GM21723 (cell line): Measurements from ENCODE around the gene SLIT1.
"Not testable (repeated sequence)": the region's sequence is repeated elsewhere in the genome, so short reads cannot be mapped to it uniquely, and the experiment has no call there.

Experiments used
- ATAC-seq: cut with Tn5 transposase; IDR thresholded peaks from one replicate; pipeline ENCODE4 v1.9.1; 2021; ENCODE audit warnings: mild to moderate bottlenecking, moderate library complexity; ENCODE audit not compliant: unreplicated experiment

Gene SLIT1

DNA sequence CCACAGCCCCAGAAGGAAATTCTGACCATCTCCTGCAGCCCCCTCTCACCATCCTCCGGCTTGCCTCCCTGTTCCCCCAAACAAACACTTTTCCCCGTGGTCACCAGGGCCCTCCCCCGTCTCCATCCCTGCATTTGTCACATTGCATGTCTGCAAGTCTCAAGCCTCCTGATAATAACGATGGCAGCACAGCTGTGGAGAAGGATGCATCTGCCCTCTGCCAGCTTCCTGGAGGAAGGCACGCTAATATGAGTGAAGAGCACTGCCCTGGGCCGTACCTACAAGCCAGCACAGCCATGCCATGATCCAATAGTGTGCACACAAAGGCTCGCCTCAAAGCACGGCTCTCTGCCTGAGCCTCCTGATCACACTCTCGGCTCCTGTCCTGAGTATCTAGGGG, 98.5 kb downstream of the SLIT1 start:
- ATAC-seq = no peak

DNA sequence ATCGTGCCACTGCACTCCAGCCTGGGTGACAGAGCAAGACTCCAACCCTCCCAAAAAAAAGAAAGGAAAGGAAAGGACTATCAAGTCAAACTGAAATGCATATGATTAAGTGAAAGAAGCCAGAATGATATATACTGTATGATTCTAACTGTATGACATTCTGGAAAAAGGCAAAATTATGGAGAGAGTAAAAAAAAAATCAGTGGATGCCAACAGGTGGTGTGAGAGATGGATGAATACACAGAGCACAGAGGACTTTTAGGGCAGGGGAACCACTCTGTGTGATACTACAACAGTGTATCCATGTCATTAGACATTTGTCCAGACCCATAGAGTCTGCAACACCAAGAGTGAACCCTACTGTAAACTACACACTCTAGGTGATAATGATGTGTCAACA, 99.2 kb downstream of the SLIT1 start:
- ATAC-seq = no peak

- ATAC-seq = no peak
These were observed 102.4 kb downstream of the SLIT1 start for GRCh38 chr10:97083228-97083829.

GRCh38 chr10:97082575-97082974, 103.2 kb downstream of the SLIT1 start:
- not testable (repeated sequence) for ATAC-seq

DNA sequence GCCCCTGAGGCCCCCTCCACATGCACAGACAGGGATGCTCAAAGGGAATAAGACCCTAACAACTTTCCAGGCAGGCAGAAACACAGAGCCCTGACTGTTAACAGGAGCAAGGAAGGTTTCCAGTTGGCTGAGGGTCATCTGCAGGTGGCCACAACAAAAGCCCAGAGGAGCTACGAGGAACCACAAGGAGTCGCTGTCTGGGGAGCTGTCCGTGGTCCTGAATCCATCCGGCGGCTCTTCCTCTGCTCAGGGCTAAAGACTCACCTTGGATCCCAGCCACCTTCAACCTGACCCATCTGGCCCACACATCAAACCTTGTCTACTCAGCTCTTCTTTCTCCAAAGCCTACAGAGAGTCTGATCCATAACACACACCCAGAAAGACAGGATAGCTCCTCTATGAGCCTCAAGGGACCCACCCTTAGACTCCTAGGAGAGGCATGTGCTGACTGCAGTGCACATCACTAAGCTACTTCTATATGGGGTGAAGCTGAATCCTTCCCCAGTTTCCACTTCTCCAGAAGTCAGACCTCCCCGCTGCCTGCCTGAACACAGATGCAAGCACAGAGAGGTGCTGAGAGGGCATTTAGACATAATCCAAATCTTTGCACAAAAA, 104.0 kb downstream of the SLIT1 start:
- ATAC-seq = no peak

DNA sequence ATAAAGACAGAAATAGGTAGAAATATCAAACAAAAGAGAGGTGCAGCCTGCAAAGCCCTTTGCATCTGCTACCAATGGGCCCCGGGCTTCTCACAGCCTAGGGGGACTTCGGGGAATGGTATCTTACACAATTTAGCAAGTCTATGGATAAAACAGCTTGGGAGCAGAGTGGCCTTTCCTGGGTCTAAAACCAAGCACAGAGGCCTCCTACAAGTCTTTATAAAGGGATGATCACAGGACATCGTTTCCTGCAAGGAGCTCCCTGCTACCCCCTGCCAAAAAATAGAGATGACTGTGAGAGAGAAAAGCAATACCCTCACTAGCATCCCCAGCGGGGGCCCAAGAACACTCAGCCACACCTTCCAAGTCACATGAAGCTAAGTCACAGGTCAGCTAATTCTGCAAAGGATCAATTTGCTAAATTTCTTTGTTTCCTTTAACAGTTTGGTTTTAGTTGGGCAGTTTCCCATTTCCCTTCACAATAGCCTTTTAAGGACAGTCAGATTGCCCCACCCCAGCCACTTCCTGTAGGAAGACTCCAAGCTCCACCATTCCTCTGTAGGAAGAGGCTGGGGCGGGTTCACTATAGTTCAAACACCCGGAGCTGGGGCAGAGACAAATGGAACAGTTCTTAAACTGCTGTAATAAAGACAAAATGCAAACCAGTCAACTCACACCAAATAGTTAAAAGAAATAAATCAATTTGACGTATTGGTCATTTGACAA, 105.5 kb downstream of the SLIT1 start:
- no peak for ATAC-seq

DNA sequence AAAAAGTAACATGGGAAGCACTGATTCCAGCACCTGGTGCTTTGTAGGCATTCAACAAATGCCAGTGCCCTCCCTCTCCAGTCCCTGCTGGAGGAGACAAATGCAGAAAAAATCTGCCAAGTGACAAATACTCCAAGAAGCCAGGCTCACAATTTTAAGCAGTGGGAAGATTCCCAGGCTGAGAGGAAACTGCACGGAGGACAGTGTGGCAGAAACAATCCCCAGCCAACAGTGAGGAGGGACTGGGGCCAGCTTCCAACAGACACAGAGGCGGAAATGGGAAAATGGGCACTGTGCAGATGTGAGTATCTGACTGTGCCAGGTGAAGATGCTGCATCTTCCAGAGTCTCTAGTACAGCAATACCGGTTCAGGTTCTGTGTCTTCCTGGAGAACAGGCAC, 106.3 kb downstream of the SLIT1 start:
- ATAC-seq = no peak

DNA sequence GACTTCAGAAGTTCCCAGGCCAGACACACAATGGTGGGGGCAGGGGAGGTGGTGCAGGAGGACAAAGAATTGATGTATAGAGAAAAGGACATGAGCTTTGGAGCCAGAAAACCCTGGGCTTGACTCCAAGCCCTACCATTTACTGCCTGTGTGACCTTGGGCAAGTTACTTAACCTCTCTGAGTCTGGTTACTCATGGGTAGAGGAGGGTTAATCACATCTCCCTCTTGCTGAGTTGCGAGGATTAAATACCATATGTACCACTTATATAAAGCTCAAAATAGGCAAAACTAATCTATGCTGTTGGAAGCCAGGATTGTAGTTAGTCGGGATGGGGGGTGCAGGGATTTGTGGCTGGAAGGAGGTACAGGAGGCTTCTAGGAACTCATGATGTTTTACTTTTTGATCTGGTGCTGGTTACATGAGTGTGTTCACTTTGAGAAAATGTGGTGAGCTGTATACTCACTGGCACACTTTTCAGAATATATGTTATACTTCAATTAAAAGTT, 106.8 kb downstream of the SLIT1 start:
- ATAC-seq = no peak

- ATAC-seq = no peak
These were observed 107.4 kb downstream of the SLIT1 start for GRCh38 chr10:97078261-97078937.

- no peak for ATAC-seq
These were observed 109.0 kb downstream of the SLIT1 start for GRCh38 chr10:97076781-97077180.

- ATAC-seq = no peak
These were observed 109.7 kb downstream of the SLIT1 start for GRCh38 chr10:97075961-97076525.

GRCh38 chr10:97075421-97075820, 110.3 kb downstream of the SLIT1 start:
- ATAC-seq = no peak

DNA sequence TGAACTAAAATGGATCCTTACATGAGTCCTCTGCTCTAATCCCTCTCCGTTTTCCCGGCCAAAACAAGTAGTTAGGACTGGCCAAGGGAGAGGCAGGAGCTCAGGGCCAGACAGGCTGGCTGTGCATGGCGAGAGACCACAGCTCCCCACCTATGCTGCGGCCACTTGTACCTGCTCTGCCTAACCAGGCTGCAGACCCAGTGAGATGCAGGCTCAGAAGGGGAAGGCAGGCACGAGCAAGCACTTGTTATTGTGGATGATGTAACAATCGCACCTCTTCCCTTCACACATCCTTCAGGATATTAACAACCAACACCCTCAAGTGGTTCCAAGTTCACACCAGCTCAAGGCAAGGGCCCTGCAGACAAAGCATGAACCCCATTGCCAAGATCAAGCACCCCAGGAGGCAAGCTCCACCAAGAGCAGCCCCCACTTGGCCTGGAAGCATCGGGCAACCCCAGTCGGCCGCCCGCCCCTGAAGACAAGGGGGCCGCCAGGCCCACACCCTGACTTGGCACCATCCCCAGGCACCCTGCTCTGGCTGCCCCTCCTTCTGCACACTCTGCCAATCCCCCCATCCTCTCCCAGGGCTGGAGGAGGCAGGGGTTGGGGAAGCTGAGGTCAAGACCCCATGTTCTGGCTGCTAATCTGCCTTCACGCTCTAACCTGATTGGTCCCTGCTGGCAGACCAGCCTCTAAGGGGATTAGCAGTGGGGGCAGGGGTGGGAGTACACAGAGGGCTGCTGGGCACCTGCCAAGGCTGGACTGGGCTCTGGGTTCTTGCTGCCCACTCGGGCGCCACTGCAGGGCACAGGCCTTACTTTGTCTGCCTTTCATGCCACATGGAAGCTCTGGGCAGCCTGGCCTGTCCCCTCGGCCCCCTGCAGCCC, 111.3 kb downstream of the SLIT1 start:
- ATAC-seq = no peak

- peak; percentile 60 for ATAC-seq
These were observed 112.7 kb downstream of the SLIT1 start for GRCh38 chr10:97072851-97073665.

DNA sequence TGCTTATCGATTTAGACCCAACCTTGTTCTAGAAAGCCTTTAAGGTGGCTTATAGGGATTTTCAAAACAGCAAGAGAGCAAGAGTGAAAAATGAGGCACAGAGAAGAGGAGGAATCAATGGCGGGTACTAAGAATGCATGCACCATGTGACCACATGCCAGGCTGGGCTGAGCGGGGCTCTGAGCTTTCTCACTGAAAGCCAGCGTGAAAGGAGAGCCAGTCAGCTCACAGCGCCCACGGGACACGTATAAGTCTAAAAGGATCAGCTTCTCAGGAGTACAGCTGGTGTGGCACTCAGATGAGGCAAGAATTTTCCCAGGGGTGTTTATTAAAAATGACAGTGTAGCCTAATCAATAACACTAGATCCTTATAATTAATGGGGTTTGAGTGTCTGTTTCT, 114.3 kb downstream of the SLIT1 start:
- ATAC-seq = no peak

GRCh38 chr10:97069576-97070362, 116.0 kb downstream of the SLIT1 start:
- ATAC-seq = no peak

DNA sequence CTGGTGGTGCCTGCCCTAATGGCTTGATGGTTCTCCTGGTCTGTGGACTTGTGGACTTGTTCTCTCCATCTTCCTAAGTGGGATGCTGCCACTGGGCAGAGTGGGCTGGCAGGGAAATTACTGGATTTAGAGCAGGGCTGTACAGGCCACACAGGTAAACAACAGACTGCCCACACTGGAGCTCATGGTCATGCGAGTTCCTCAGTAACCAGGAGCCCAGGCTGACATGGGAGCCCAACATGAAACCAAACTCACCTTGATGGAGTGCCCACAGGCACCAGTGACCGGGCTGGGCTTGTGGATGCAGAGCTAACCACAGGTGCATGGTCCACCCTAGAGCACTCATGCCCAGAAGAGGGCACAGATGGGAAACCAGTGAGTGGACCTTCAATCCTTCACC, 116.7 kb downstream of the SLIT1 start:
- ATAC-seq = no peak

GRCh38 chr10:97067716-97068391, 117.9 kb downstream of the SLIT1 start:
- ATAC-seq = no peak
